ENCODE results near the gene CHGA.

GRCh38 chr14:92883066-92883465, 39.9 kb upstream of the CHGA start:
- no peak for TF ChIP-seq ZFP3 (CRISPR knock-in tag; IDR thresholded peaks at IDR 0.05)
- TF ChIP-seq ZFP30 (CRISPR knock-in tag; IDR thresholded peaks at IDR 0.05) = no peak
